ENCODE measurements around the gene IFNA16. TPM values are rescaled to one million over a fixed set of nuclear protein-coding genes. Genes with fewer than 3 reads are reported as not detected.
"Not testable (repeated sequence)": the region's sequence is repeated elsewhere in the genome, so short reads cannot be mapped to it uniquely, and the experiment has no call there.

IFNA16 gene
- total and polyA plus RNA-seq, 4 experiments from 2014 or later: not detected

DNA sequence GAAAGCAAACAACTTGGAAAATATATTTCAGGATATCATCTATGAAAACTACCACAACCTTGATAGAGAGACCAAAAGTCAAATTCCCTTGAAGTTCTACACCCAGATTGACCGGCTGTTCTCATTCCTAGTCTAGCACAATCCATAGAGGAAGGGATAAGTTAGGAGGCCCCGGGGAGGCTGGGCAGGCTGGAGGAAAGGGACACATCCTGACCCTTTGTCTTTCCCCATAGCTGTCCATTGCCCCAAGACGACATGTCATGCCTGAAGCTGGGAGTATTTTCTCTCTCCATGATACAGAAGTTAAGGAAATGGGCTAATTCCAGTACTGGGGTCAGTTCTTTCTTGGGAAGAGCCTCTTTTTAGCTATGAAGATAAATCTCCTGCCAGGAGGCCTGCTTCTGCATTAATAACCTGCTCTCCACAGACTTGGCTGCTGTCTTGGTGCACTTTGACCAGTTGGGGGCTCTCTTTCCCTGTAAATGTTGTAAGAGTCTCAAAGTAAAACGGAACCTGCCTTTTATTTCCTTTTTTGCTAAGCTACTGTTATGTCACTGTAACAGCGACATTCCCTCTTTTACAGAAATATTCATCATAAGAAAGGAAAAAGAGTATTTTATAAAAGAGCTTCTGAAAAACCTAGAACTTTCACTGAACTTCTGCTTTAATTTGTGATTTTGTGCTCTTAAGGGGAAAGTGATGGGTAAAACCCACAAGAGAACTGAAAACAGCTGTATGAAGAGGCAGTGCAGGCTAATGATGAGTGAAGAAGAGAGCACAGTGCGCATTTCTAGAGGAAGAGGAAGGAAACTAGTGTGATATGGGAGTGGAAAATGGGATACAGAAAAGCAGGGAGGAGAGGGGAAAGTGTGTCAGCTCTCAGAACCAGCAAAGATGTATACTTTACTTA, 22.0 kb downstream of the IFNA16 start:
- H3K4me1 Mint-ChIP-seq; H3K9me3 Mint-ChIP-seq; H3K4me3 ChIP-seq (ENCODE audit: low read length in 2 of 2); H3K36me3 ChIP-seq (ENCODE audit: insufficient read depth, low read length); H3K27me3 ChIP-seq (ENCODE audit: insufficient read depth, low read length); H3K4me1 ChIP-seq (ENCODE audit: insufficient read depth, low read length); H3K36me3 Mint-ChIP-seq; H3K9me3 ChIP-seq (ENCODE audit: control insufficient read depth in 1 of 2, low read length in 2 of 2); H3K27ac ChIP-seq (ENCODE audit: low read depth, low read length); H3K27me3 Mint-ChIP-seq: not testable (repeated sequence)
- Mint-ChIP-seq H3K27ac (peak overlapping the region in 3 of 7 donors; percentile 36 to 71 (median 39)), H3K4me3 (peak overlapping the region in 7 of 8 donors; percentile 35 to 78 (median 56))
- DNase-seq: peak in 4 of 5 donors; percentile 44 to 51 (median 48)
- intact Hi-C loops (cut with micrococcal nuclease): loop anchor here (1.0 to 5.0 kb wide), 3 partner anchors 12 to 594 kb away; no protein-coding TSS in a partner anchor
- ChIA-PET POLR2A (ENCODE audit: partially characterized antibody) (interaction anchor here (0.7 kb wide), 1 partner anchor 249 kb away, joined by 3 read pairs; no protein-coding TSS in a partner anchor), CTCF (ENCODE audit: partially characterized antibody) (interaction anchor here (0.8 to 2.7 kb wide), 31 partner anchors 8 to 777 kb away, joined by 3 to 28 read pairs (median 5); no protein-coding TSS in a partner anchor)

GRCh38 chr9:21187487-21187886, 29.6 kb downstream of the IFNA16 start, which contains the start of gene IFNA4:
Gene IFNA4 (minus strand): TSS chr9:21187587. CDS start chr9:21187531, 56 bp downstream.
- H3K9me3 ChIP-seq (ENCODE audit: control insufficient read depth in 1 of 2, low read length in 2 of 2); H3K9me3 Mint-ChIP-seq; H3K27ac ChIP-seq (ENCODE audit: low read depth, low read length); H3K27me3 Mint-ChIP-seq; H3K4me3 ChIP-seq (ENCODE audit: low read length in 2 of 2); H3K4me1 ChIP-seq (ENCODE audit: insufficient read depth, low read length); H3K36me3 Mint-ChIP-seq; H3K27ac Mint-ChIP-seq; H3K27me3 ChIP-seq (ENCODE audit: insufficient read depth, low read length); H3K36me3 ChIP-seq (ENCODE audit: insufficient read depth, low read length); H3K4me3 Mint-ChIP-seq; POLR2A ChIA-PET (ENCODE audit: partially characterized antibody); DNase-seq; intact Hi-C loops (cut with micrococcal nuclease): not testable (repeated sequence)
- H3K4me1 Mint-ChIP-seq: peaks cover 6 to 11% (median 7%) of the 10 kb centered on the region in 4 donors
- CTCF ChIA-PET (ENCODE audit: partially characterized antibody): interaction anchor here (1.2 kb wide), 1 partner anchor 626 kb away, joined by 3 read pairs; no protein-coding TSS in a partner anchor

- not testable (repeated sequence) for H3K36me3 Mint-ChIP-seq; H3K27ac ChIP-seq (ENCODE audit: low read depth, low read length); H3K36me3 ChIP-seq (ENCODE audit: insufficient read depth, low read length); H3K9me3 Mint-ChIP-seq; H3K4me3 ChIP-seq (ENCODE audit: low read length in 2 of 2); H3K27me3 Mint-ChIP-seq; H3K9me3 ChIP-seq (ENCODE audit: control insufficient read depth in 1 of 2, low read length in 2 of 2); H3K27me3 ChIP-seq (ENCODE audit: insufficient read depth, low read length); H3K4me1 ChIP-seq (ENCODE audit: insufficient read depth, low read length)
- ChIA-PET CTCF (ENCODE audit: partially characterized antibody) (interaction anchor here (0.7 to 2.4 kb wide), 33 partner anchors 9 to 617 kb away, joined by 3 to 28 read pairs (median 4); partner anchors contain the start of gene KLHL9), POLR2A (ENCODE audit: partially characterized antibody) (interaction anchor here (1.3 kb wide), 1 partner anchor 24 kb away, joined by 3 read pairs; no protein-coding TSS in a partner anchor)
- intact Hi-C loops (cut with micrococcal nuclease): loop anchor here (1.0 to 2.0 kb wide), 3 partner anchors 12 to 606 kb away; no protein-coding TSS in a partner anchor
- Mint-ChIP-seq H3K27ac (peak overlapping the region in 4 of 7 donors; percentile 2 to 72 (median 34)), H3K4me1 (peaks cover 6 to 11% (median 7%) of the 10 kb centered on the region in 4 donors), H3K4me3 (peak overlapping the region in 1 of 8 donors; percentile 13)
- DNase-seq: peak in 4 of 5 donors; percentile 18 to 35 (median 30)
Observed at GRCh38 chr9:21182810-21183736, 34.0 kb downstream of the IFNA16 start.

DNA sequence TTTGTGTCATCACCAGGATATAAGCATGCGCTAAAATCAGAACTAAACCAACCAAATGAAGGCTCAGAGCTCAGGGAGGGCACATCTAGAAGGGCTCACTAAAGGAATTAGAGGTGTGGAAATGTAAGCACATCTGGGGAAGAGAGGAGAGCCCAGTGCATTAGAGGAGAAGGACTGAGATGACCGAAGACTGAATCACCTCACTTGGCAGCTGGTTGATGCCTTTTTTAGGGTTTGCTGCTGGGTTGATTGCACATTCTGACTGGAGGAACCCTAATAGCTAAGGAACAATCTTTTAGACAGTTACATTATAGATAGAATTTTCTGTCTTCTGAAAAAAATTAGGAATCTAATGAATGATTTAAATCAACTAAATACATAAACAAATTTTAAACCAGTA, 42.4 kb downstream of the IFNA16 start:
- ChIA-PET CTCF (ENCODE audit: partially characterized antibody) (interaction anchor here (1.1 to 2.4 kb wide), 4 partner anchors 8 to 160 kb away, joined by 3 to 19 read pairs (median 5); no protein-coding TSS in a partner anchor), POLR2A (ENCODE audit: partially characterized antibody) (no interaction called here)
- no peaks in the 10 kb centered on the region for H3K36me3 Mint-ChIP-seq
- H3K27ac Mint-ChIP-seq: no peak overlapping the region
- H3K9me3 Mint-ChIP-seq: no peaks in the 10 kb centered on the region
- peaks cover 0 to 4% (median 2%) of the 10 kb centered on the region in 4 donors for H3K4me1 Mint-ChIP-seq
- Histone ChIP-seq H3K4me1 (ENCODE audit: insufficient read depth, low read length) (no peaks in the 10 kb centered on the region), H3K27ac (ENCODE audit: low read depth, low read length) (no peak overlapping the region), H3K4me3 (ENCODE audit: low read length in 2 of 2) (no peak overlapping the region), H3K9me3 (ENCODE audit: control insufficient read depth in 1 of 2, low read length in 2 of 2) (no peaks in the 10 kb centered on the region), H3K36me3 (ENCODE audit: insufficient read depth, low read length) (no peaks in the 10 kb centered on the region), H3K27me3 (ENCODE audit: insufficient read depth, low read length) (no peaks in the 10 kb centered on the region)
- no peak for DNase-seq
- H3K27me3 Mint-ChIP-seq: peaks cover 0 to 1% of the 10 kb centered on the region in 2 donors
- no peak overlapping the region for H3K4me3 Mint-ChIP-seq
- intact Hi-C loops (cut with micrococcal nuclease): no loop called here

DNA sequence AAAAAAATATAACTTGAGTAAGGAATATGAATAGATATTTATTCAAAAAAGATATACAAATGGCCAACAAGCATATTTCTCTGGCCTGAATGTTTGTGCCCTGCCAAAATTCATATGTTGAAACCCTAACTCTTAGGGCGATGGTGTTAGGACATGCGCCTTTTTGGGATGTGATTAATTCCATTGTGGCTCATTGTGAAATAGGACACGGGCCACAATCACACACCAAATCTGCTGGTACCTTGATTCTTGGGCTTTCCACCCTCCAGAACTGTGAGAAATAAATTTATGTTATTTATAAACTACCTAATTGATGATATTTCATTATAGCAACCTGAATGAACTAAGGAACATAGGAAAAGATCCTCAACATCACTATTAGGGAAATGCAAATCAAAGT, 45.0 kb downstream of the IFNA16 start:
- no peaks in the 10 kb centered on the region for H3K36me3 Mint-ChIP-seq
- intact Hi-C loops (cut with micrococcal nuclease): no loop called here
- POLR2A ChIA-PET (ENCODE audit: partially characterized antibody): no interaction called here
- CTCF ChIA-PET (ENCODE audit: partially characterized antibody): no interaction called here
- no peak for DNase-seq
- peaks cover 2% of the 10 kb centered on the region in 2 donors for H3K27me3 Mint-ChIP-seq
- no peak overlapping the region for H3K27ac ChIP-seq (ENCODE audit: low read depth, low read length)
- H3K4me1 Mint-ChIP-seq: peaks cover 0 to 4% (median 2%) of the 10 kb centered on the region in 4 donors
- no peak overlapping the region for H3K4me3 ChIP-seq (ENCODE audit: low read length in 2 of 2)
- no peaks in the 10 kb centered on the region for H3K4me1 ChIP-seq (ENCODE audit: insufficient read depth, low read length)
- no peaks in the 10 kb centered on the region for H3K9me3 ChIP-seq (ENCODE audit: control insufficient read depth in 1 of 2, low read length in 2 of 2)
- no peaks in the 10 kb centered on the region for H3K27me3 ChIP-seq (ENCODE audit: insufficient read depth, low read length)
- H3K36me3 ChIP-seq (ENCODE audit: insufficient read depth, low read length): no peaks in the 10 kb centered on the region
- no peak overlapping the region for H3K27ac Mint-ChIP-seq
- no peaks in the 10 kb centered on the region for H3K9me3 Mint-ChIP-seq
- no peak overlapping the region for H3K4me3 Mint-ChIP-seq

- no peak for DNase-seq
- Histone ChIP-seq H3K9me3 (ENCODE audit: control insufficient read depth in 1 of 2, low read length in 2 of 2) (no peaks in the 10 kb centered on the region), H3K27ac (ENCODE audit: low read depth, low read length) (no peak overlapping the region), H3K27me3 (ENCODE audit: insufficient read depth, low read length) (no peaks in the 10 kb centered on the region), H3K4me3 (ENCODE audit: low read length in 2 of 2) (no peak overlapping the region), H3K4me1 (ENCODE audit: insufficient read depth, low read length) (no peaks in the 10 kb centered on the region), H3K36me3 (ENCODE audit: insufficient read depth, low read length) (no peaks in the 10 kb centered on the region)
- CTCF ChIA-PET (ENCODE audit: partially characterized antibody): no interaction called here
- intact Hi-C loops (cut with micrococcal nuclease): no loop called here
- POLR2A ChIA-PET (ENCODE audit: partially characterized antibody): no interaction called here
- H3K36me3 Mint-ChIP-seq: no peaks in the 10 kb centered on the region
- H3K9me3 Mint-ChIP-seq: no peaks in the 10 kb centered on the region
- H3K4me1 Mint-ChIP-seq: peaks cover 0 to 4% (median 2%) of the 10 kb centered on the region in 4 donors
- H3K27ac Mint-ChIP-seq: no peak overlapping the region
- no peak overlapping the region for H3K4me3 Mint-ChIP-seq
- peaks cover 2% of the 10 kb centered on the region in 2 donors for H3K27me3 Mint-ChIP-seq
Observed at GRCh38 chr9:21171351-21171750, 45.8 kb downstream of the IFNA16 start.

Measured in CD4-positive, alpha-beta memory T cell (primary cell).